Measurements from ENCODE around the gene LGR6.

The LGR6 gene

DNA sequence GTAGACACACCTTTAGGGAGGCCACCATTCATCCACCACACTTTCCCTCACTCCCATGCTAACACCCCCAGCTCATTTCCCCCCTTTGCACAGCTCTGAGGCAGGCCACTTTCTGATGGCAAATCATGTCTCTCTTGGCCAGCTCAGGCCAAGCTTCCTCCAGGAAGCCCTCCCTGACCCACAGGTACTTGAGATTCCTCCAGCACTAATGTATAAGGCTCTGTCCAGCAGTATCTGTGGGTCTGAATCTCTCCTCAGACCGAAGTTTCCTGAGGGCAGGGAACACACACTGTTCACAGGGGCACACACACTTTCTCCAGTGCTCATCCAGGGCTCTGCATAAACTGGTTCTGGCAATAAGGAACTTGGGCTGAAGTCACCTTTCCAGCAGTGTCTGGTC is 19.2 kb downstream of the LGR6 start:
- Histone ChIP-seq H3K4me3 (ENCODE audit: insufficient read depth, low read depth, low read length) (no peak overlapping the region), H3K4me1 (ENCODE audit: control insufficient read depth, insufficient read depth, low read length) (peaks cover 17% of the 10 kb centered on the region), H3K27ac (ENCODE audit: insufficient read depth, low read depth, low read length, poor library complexity, severe bottlenecking) (no peak overlapping the region), H3K36me3 (ENCODE audit: control insufficient read depth, insufficient read depth, low read length) (no peaks in the 10 kb centered on the region), H3K9me3 (ENCODE audit: control insufficient read depth, low read length) (no peaks in the 10 kb centered on the region), H3K27me3 (ENCODE audit: control insufficient read depth, insufficient read depth, low read length, poor library complexity, severe bottlenecking) (peaks cover 30% of the 10 kb centered on the region)
- WGBS, 2 experiments: 86 to 94% methylated on average over 1 of the region's 1 CpG

GRCh38 chr1:202213361-202214088 is 19.9 kb downstream of the LGR6 start:
- H3K9me3 ChIP-seq (ENCODE audit: control insufficient read depth, low read length): no peaks in the 10 kb centered on the region
- peaks cover 12% of the 10 kb centered on the region for H3K4me1 ChIP-seq (ENCODE audit: control insufficient read depth, insufficient read depth, low read length)
- H3K27ac ChIP-seq (ENCODE audit: insufficient read depth, low read depth, low read length, poor library complexity, severe bottlenecking): no peak overlapping the region
- H3K27me3 ChIP-seq (ENCODE audit: control insufficient read depth, insufficient read depth, low read length, poor library complexity, severe bottlenecking): peaks cover 30% of the 10 kb centered on the region
- 18 to 22% methylated on average over 8 of the region's 8 CpGs for WGBS, 2 experiments
- H3K4me3 ChIP-seq (ENCODE audit: insufficient read depth, low read depth, low read length): peak overlapping the region; percentile 40
- no peaks in the 10 kb centered on the region for H3K36me3 ChIP-seq (ENCODE audit: control insufficient read depth, insufficient read depth, low read length)

GRCh38 chr1:202214089-202214843 is 20.7 kb downstream of the LGR6 start:
- Histone ChIP-seq H3K9me3 (ENCODE audit: control insufficient read depth, low read length) (no peaks in the 10 kb centered on the region), H3K4me3 (ENCODE audit: insufficient read depth, low read depth, low read length) (peak overlapping the region; percentile 40), H3K36me3 (ENCODE audit: control insufficient read depth, insufficient read depth, low read length) (no peaks in the 10 kb centered on the region), H3K27me3 (ENCODE audit: control insufficient read depth, insufficient read depth, low read length, poor library complexity, severe bottlenecking) (peaks cover 30% of the 10 kb centered on the region), H3K4me1 (ENCODE audit: control insufficient read depth, insufficient read depth, low read length) (peaks cover 12% of the 10 kb centered on the region), H3K27ac (ENCODE audit: insufficient read depth, low read depth, low read length, poor library complexity, severe bottlenecking) (no peak overlapping the region)
- 7% methylated on average over 56 of the region's 56 CpGs for WGBS, 2 experiments

- peaks cover 30% of the 10 kb centered on the region for H3K27me3 ChIP-seq (ENCODE audit: control insufficient read depth, insufficient read depth, low read length, poor library complexity, severe bottlenecking)
- H3K36me3 ChIP-seq (ENCODE audit: control insufficient read depth, insufficient read depth, low read length): no peaks in the 10 kb centered on the region
- no peak overlapping the region for H3K27ac ChIP-seq (ENCODE audit: insufficient read depth, low read depth, low read length, poor library complexity, severe bottlenecking)
- H3K4me3 ChIP-seq (ENCODE audit: insufficient read depth, low read depth, low read length): no peak overlapping the region
- H3K4me1 ChIP-seq (ENCODE audit: control insufficient read depth, insufficient read depth, low read length): peaks cover 12% of the 10 kb centered on the region
- WGBS, 2 experiments: 86 to 90% methylated on average over 9 to 10 of the region's 10 CpGs
- no peaks in the 10 kb centered on the region for H3K9me3 ChIP-seq (ENCODE audit: control insufficient read depth, low read length)
These were observed 22.0 kb downstream of the LGR6 start for GRCh38 chr1:202215472-202216130.

- H3K4me3 ChIP-seq (ENCODE audit: insufficient read depth, low read depth, low read length): no peak overlapping the region
- no peak overlapping the region for H3K27ac ChIP-seq (ENCODE audit: insufficient read depth, low read depth, low read length, poor library complexity, severe bottlenecking)
- H3K36me3 ChIP-seq (ENCODE audit: control insufficient read depth, insufficient read depth, low read length): no peaks in the 10 kb centered on the region
- H3K27me3 ChIP-seq (ENCODE audit: control insufficient read depth, insufficient read depth, low read length, poor library complexity, severe bottlenecking): peaks cover 30% of the 10 kb centered on the region
- H3K4me1 ChIP-seq (ENCODE audit: control insufficient read depth, insufficient read depth, low read length): peaks cover 12% of the 10 kb centered on the region
- H3K9me3 ChIP-seq (ENCODE audit: control insufficient read depth, low read length): no peaks in the 10 kb centered on the region
- WGBS, 2 experiments: 85 to 87% methylated on average over 4 of the region's 4 CpGs
These were observed 23.1 kb downstream of the LGR6 start for GRCh38 chr1:202216691-202217090.

DNA sequence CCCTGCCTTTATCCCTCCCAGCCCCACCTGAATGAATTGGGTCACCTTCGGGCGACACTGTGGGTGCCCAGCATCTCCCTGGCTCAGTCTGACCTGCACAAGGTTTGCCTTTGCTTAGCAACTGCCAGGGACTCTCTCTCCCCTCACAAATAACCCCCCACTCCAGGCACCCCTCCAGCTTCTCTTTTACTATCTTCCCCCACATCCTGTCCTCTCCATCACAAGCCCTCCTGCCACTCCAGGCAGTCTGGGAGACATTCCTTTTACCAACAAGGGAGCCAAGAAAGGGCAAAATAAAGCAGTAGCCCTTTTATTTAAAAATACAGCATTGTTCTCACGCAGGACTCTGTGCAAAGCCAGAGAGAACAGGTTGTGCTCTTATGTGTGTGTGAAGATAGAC is 23.9 kb downstream of the LGR6 start:
- no peak overlapping the region for H3K4me3 ChIP-seq (ENCODE audit: insufficient read depth, low read depth, low read length)
- peaks cover 20% of the 10 kb centered on the region for H3K4me1 ChIP-seq (ENCODE audit: control insufficient read depth, insufficient read depth, low read length)
- H3K36me3 ChIP-seq (ENCODE audit: control insufficient read depth, insufficient read depth, low read length): no peaks in the 10 kb centered on the region
- H3K27ac ChIP-seq (ENCODE audit: insufficient read depth, low read depth, low read length, poor library complexity, severe bottlenecking): no peak overlapping the region
- H3K9me3 ChIP-seq (ENCODE audit: control insufficient read depth, low read length): no peaks in the 10 kb centered on the region
- WGBS, 2 experiments: 80 to 85% methylated on average over 3 of the region's 3 CpGs
- H3K27me3 ChIP-seq (ENCODE audit: control insufficient read depth, insufficient read depth, low read length, poor library complexity, severe bottlenecking): peaks cover 29% of the 10 kb centered on the region

- 100% methylated on average over 1 of the region's 1 CpG for WGBS, 2 experiments
- no peaks in the 10 kb centered on the region for H3K9me3 ChIP-seq (ENCODE audit: control insufficient read depth, low read length)
- H3K4me1 ChIP-seq (ENCODE audit: control insufficient read depth, insufficient read depth, low read length): peaks cover 20% of the 10 kb centered on the region
- no peak overlapping the region for H3K27ac ChIP-seq (ENCODE audit: insufficient read depth, low read depth, low read length, poor library complexity, severe bottlenecking)
- H3K36me3 ChIP-seq (ENCODE audit: control insufficient read depth, insufficient read depth, low read length): no peaks in the 10 kb centered on the region
- H3K27me3 ChIP-seq (ENCODE audit: control insufficient read depth, insufficient read depth, low read length, poor library complexity, severe bottlenecking): peaks cover 26% of the 10 kb centered on the region
- no peak overlapping the region for H3K4me3 ChIP-seq (ENCODE audit: insufficient read depth, low read depth, low read length)
These were observed 24.4 kb downstream of the LGR6 start for GRCh38 chr1:202217951-202218350.

DNA sequence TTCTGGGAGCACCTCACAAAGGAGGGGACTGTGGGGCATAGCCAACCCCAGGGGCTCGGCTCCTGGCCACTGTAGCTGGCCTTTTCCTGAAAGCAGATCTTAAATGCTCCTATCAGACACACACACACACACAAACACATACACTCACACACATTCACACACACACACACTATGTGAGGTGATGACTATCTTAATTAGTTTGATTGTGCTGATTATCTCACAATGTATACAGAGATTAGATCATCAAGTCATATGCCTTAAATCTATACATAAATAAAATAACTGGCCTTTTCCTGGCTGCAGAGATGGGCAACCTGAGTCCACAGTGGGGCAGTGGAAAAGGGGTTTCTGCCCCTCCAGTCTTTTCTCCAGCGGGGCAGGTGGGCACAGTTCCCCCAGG is 27.1 kb downstream of the LGR6 start:
- no peak overlapping the region for H3K4me3 ChIP-seq (ENCODE audit: insufficient read depth, low read depth, low read length)
- H3K36me3 ChIP-seq (ENCODE audit: control insufficient read depth, insufficient read depth, low read length): no peaks in the 10 kb centered on the region
- peaks cover 20% of the 10 kb centered on the region for H3K4me1 ChIP-seq (ENCODE audit: control insufficient read depth, insufficient read depth, low read length)
- H3K27me3 ChIP-seq (ENCODE audit: control insufficient read depth, insufficient read depth, low read length, poor library complexity, severe bottlenecking): peaks cover under 1% of the 10 kb centered on the region
- no peaks in the 10 kb centered on the region for H3K9me3 ChIP-seq (ENCODE audit: control insufficient read depth, low read length)
- no peak overlapping the region for H3K27ac ChIP-seq (ENCODE audit: insufficient read depth, low read depth, low read length, poor library complexity, severe bottlenecking)
- 92 to 93% methylated on average over 2 of the region's 2 CpGs for WGBS, 2 experiments

DNA sequence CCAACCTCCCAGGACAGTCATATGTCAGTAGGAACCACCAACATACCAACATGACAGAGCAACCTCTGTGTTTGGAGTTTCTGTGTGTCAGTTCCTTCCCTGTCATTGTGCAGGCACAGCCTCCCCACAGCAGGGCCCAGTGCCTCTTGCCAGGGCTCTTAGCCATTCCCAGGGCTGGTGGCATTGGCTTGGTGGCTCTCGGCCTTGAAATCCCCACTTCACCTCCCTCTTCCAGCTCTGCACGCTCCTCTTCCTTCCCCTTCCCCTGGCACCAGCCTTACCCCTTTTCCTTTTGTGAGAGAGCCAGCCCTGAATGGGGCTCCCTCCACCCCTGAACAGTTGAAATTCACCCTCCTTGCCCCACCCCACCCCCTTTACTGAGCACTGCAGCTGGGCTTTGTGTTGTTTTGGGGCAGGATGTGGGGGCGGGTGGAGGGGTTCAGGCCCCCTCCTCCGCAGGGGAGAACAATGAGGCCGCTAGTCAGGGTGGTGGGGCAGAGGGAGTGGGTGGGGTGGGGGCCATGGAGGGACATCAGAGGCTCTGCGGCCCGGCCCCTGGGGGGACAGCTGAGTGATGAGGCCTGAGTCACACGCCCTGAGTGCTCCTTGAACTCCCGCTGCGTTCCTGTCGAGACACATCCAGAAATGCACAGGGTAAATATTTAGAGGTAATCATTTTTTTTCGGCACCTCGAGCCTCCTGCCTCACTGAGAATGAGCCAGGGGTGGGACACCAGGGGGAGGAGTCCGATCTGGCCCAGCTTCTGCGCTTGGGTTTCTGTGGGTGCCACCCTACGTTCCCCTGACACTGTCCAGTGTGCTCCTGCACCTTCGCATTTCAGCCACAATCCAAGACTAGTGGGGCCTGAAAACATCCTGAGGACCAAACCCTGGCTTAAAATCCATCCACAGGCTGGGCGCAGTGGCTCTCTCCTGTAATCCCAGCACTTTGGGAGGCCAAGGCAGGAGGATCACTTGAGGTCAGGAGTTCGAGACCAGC is 28.6 kb downstream of the LGR6 start:
- Histone ChIP-seq H3K4me1 (ENCODE audit: control insufficient read depth, insufficient read depth, low read length) (peaks cover 12% of the 10 kb centered on the region), H3K4me3 (ENCODE audit: insufficient read depth, low read depth, low read length) (no peak overlapping the region), H3K36me3 (ENCODE audit: control insufficient read depth, insufficient read depth, low read length) (no peaks in the 10 kb centered on the region), H3K27ac (ENCODE audit: insufficient read depth, low read depth, low read length, poor library complexity, severe bottlenecking) (no peak overlapping the region), H3K9me3 (ENCODE audit: control insufficient read depth, low read length) (no peaks in the 10 kb centered on the region), H3K27me3 (ENCODE audit: control insufficient read depth, insufficient read depth, low read length, poor library complexity, severe bottlenecking) (no peaks in the 10 kb centered on the region)
- 66 to 69% methylated on average over 19 of the region's 19 CpGs for WGBS, 2 experiments
